NCI-H82 treated with DMSO at 0.1 percent for 48 hours (cell line): ENCODE results near the gene UCHL5.
"Not testable (repeated sequence)": the region's sequence is repeated elsewhere in the genome, so short reads cannot be mapped to it uniquely, and the experiment has no call there.

Source experiments
- DNase-seq: peaks from one replicate; lab custom pipeline; 2025; ENCODE audit not compliant: unreplicated experiment; lab: John Stamatoyannopoulos, UW

Gene UCHL5

GRCh38 chr1:193013005-193013404, 46.2 kb downstream of the UCHL5 start:
- DNase-seq: no peak

- DNase-seq: no peak
These were observed 47.8 kb downstream of the UCHL5 start for GRCh38 chr1:193011406-193011805.

GRCh38 chr1:193009501-193009900, 49.7 kb downstream of the UCHL5 start:
- DNase-seq: no peak

- no peak for DNase-seq
These were observed 53.4 kb downstream of the UCHL5 start for GRCh38 chr1:193005785-193006184.

- DNase-seq: no peak
These were observed 60.6 kb downstream of the UCHL5 start for GRCh38 chr1:192998536-192998935.

GRCh38 chr1:192994141-192994540, 65.0 kb downstream of the UCHL5 start:
- DNase-seq: no peak

- DNase-seq: no peak
These were observed 65.6 kb downstream of the UCHL5 start for GRCh38 chr1:192993426-192994085.

- DNase-seq: not testable (repeated sequence)
These were observed 72.3 kb downstream of the UCHL5 start for GRCh38 chr1:192986748-192987334.

GRCh38 chr1:192986110-192986747, 72.9 kb downstream of the UCHL5 start:
- DNase-seq: no peak

- no peak for DNase-seq
These were observed 75.1 kb downstream of the UCHL5 start for GRCh38 chr1:192984080-192984479.

- DNase-seq: no peak
These were observed 75.7 kb downstream of the UCHL5 start for GRCh38 chr1:192983349-192983980.

- no peak for DNase-seq
These were observed 78.3 kb downstream of the UCHL5 start for GRCh38 chr1:192980856-192981255.

GRCh38 chr1:192980334-192980733, 78.8 kb downstream of the UCHL5 start:
- DNase-seq: not testable (repeated sequence)

GRCh38 chr1:192979542-192979941, 79.6 kb downstream of the UCHL5 start:
- no peak for DNase-seq

- DNase-seq: no peak
These were observed 80.9 kb downstream of the UCHL5 start for GRCh38 chr1:192978195-192978710.

GRCh38 chr1:192977089-192977706, 82.0 kb downstream of the UCHL5 start:
- DNase-seq: peak; percentile 95

- no peak for DNase-seq
These were observed 82.6 kb downstream of the UCHL5 start for GRCh38 chr1:192976576-192976975.

GRCh38 chr1:192974701-192975100, 84.5 kb downstream of the UCHL5 start:
- DNase-seq: no peak

GRCh38 chr1:192973988-192974387, 85.2 kb downstream of the UCHL5 start:
- no peak for DNase-seq

GRCh38 chr1:192973202-192973601, 86.0 kb downstream of the UCHL5 start:
- DNase-seq: no peak

GRCh38 chr1:192969091-192969490, 90.1 kb downstream of the UCHL5 start:
- no peak for DNase-seq
